AG04449 (cell line): ENCODE data around the gene ABR.

Experiments
- CTCF ChIA-PET: fragments of 350-600 bp; formaldehyde crosslinking; extraction: SDS; loops from one replicate; lab custom pipeline; 2021; ENCODE audit warnings: antibody characterized with exemption; lab: Yijun Ruan, JAX
- POLR2A ChIA-PET: fragments of 400-600, 350-600 bp; formaldehyde crosslinking; extraction: SDS; loops from one replicate; lab custom pipeline; 2020; ENCODE audit warnings: antibody characterized with exemption, inconsistent platforms; lab: Yijun Ruan, JAX
- DNase-seq: peaks from one replicate; pipeline ENCODE4 v3.0.0-alpha.2; 2010; ENCODE audit warnings: low read depth, low spot score
- H3K4me3 ChIP-seq: 2 replicates; pipeline ENCODE4 v1.5.1; 2011; ENCODE audit warnings: low read depth, mild to moderate bottlenecking, control low read depth, low read length
- CTCF ChIP-seq: IDR thresholded peaks from one replicate; pipeline ENCODE4 v1.5.1; 2011; ENCODE audit warnings: mild to moderate bottlenecking, moderate library complexity, low read length, control low read depth, inconsistent platforms; ENCODE audit not compliant: insufficient read depth; ENCODE audit errors: missing control alignments

The ABR gene

DNA sequence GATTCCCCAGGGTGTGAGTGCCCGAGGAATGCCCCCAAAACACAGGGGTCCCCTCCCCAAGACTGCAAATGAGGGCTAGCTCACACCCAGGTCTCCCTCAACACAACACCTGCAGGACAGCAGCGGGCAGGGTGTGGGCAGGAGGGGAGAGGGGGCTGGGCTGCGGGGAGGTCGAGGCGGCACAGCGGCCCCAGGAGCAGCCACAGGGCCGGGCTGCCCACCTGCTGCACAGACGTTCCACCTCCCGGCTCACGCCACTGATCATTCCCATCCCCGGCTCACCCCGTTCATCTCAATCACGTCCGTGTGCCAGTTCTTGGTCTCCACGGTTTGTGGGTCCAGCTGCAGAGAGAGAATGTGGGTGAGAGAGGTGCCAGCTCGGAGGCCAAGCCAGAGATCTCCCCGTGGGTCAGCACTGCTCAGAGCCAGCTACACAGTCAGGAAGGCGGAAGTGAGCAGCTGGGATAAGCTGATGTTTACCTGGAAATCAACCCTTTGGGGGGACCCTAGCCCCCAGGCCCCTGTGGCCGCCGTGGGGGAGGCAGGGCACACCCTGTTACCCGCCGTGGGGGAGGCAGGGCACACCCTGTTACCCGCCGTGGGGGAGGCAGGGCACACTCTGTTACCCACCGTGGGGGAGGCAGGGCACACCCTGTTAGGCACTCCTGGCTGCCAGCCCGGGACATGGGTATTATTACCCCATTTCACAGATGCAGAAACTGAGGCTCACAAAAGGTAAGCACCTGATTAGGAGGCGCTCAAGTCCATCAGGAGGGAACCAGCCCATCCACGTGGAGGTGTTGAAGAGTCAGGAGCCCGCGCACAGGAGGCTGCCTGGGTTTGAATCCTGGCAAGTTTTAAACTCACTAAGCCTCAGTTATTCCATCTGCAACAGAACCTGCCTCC is 166.7 kb downstream of the ABR start:
- H3K4me3 ChIP-seq = no peak overlapping the region
- no peak for TF ChIP-seq CTCF
- ChIA-PET POLR2A (no interaction called here), CTCF (interaction anchor here (4.0 kb wide), 1 partner anchor 11 kb away, joined by 18 read pairs; no protein-coding TSS in a partner anchor)
- DNase-seq = no peak

- no peak for DNase-seq
- ChIA-PET POLR2A (no interaction called here), CTCF (interaction anchor here (0.8 to 4.0 kb wide), 3 partner anchors 10 to 45 kb away, joined by 3 to 18 read pairs (median 7); no protein-coding TSS in a partner anchor)
- no peak for TF ChIP-seq CTCF
- no peak overlapping the region for H3K4me3 ChIP-seq
Observed at GRCh38 chr17:1011760-1012735, 167.7 kb downstream of the ABR start.

- no peak for DNase-seq
- ChIA-PET POLR2A (no interaction called here), CTCF (interaction anchor here (0.8 to 4.0 kb wide), 3 partner anchors 9 to 46 kb away, joined by 3 to 18 read pairs (median 7); no protein-coding TSS in a partner anchor)
- H3K4me3 ChIP-seq = no peak overlapping the region
- TF ChIP-seq CTCF = no peak
Observed at GRCh38 chr17:1011138-1011537, 168.6 kb downstream of the ABR start.

DNA sequence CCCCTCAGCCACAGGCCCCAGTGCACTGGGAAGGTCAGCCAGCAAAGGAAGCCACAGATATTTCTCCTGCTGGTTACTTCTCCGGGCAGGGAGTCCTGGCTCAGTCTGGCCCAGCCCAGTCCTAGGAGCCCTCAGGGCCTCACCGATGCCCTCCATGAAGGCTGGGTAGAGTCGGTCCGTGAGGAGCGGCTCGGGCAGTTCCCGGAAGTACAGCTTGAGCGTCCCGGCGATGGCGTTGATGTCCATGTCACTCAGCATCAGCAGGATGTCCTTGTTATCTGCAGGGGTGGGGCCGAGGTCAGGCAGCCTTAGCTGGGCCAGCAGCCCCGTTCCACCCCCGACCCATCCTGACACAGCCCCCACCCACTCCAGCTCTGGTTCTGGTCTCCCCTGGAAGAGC is 169.2 kb downstream of the ABR start:
- TF ChIP-seq CTCF = no peak
- DNase-seq = no peak
- no peak overlapping the region for H3K4me3 ChIP-seq
- ChIA-PET POLR2A (interaction anchor here (0.6 kb wide), 1 partner anchor 26 kb away, joined by 3 read pairs; no protein-coding TSS in a partner anchor), CTCF (interaction anchor here (1.7 to 4.0 kb wide), 2 partner anchors 9 to 11 kb away, joined by 7 to 18 read pairs; no protein-coding TSS in a partner anchor)

- no peak overlapping the region for H3K4me3 ChIP-seq
- TF ChIP-seq CTCF = no peak
- ChIA-PET CTCF (interaction anchor here (1.7 to 4.0 kb wide), 2 partner anchors 8 to 11 kb away, joined by 7 to 18 read pairs; no protein-coding TSS in a partner anchor), POLR2A (interaction anchor here (0.6 kb wide), 1 partner anchor 26 kb away, joined by 3 read pairs; no protein-coding TSS in a partner anchor)
- DNase-seq = no peak
Observed at GRCh38 chr17:1010086-1010450, 169.7 kb downstream of the ABR start.
